HG03558 (cell line): ENCODE measurements around the gene LZTS2.
"Not testable (repeated sequence)": the region's sequence is repeated elsewhere in the genome, so short reads cannot be mapped to it uniquely, and the experiment has no call there.

Source experiments
- ATAC-seq: cut with Tn5 transposase; IDR thresholded peaks from one replicate; pipeline ENCODE4 v1.9.1; 2021; ENCODE audit warnings: moderate number of reproducible peaks; ENCODE audit not compliant: unreplicated experiment; ENCODE audit errors: extremely low read depth

The LZTS2 gene

GRCh38 chr10:101029520-101030295 is 30.1 kb downstream of the LZTS2 start:
- no peak for ATAC-seq

- ATAC-seq: no peak
Measured at GRCh38 chr10:101030496-101031127, 31.0 kb downstream of the LZTS2 start.

GRCh38 chr10:101031128-101031795 is 31.7 kb downstream of the LZTS2 start, which contains the start of the genes PDZD7 and SFXN3:
Gene PDZD7 (minus strand): TSS chr10:101031129. CDS start chr10:101030219, 910 bp downstream.
Gene SFXN3 (plus strand): TSS chr10:101031234. CDS start chr10:101034695, 3,461 bp downstream.
- peak; percentile 49 for ATAC-seq

- ATAC-seq: no peak
Measured at GRCh38 chr10:101031796-101032636, 32.4 kb downstream of the LZTS2 start.

GRCh38 chr10:101032637-101033224 is 33.1 kb downstream of the LZTS2 start:
- ATAC-seq: no peak

- no peak for ATAC-seq
Measured at GRCh38 chr10:101033276-101033675, 33.7 kb downstream of the LZTS2 start.

- ATAC-seq: not testable (repeated sequence)
Measured at GRCh38 chr10:101034404-101034803, 34.8 kb downstream of the LZTS2 start.

- ATAC-seq: no peak
Measured at GRCh38 chr10:101035314-101035713, 35.7 kb downstream of the LZTS2 start.

- no peak for ATAC-seq
Measured at GRCh38 chr10:101035916-101036702, 36.5 kb downstream of the LZTS2 start.

- ATAC-seq: no peak
Measured at GRCh38 chr10:101036726-101037125, 37.1 kb downstream of the LZTS2 start.

- ATAC-seq: no peak
Measured at GRCh38 chr10:101038484-101038883, 38.9 kb downstream of the LZTS2 start.

- no peak for ATAC-seq
Measured at GRCh38 chr10:101040061-101040460, 40.5 kb downstream of the LZTS2 start.

- no peak for ATAC-seq
Measured at GRCh38 chr10:101040851-101041250, 41.2 kb downstream of the LZTS2 start.

GRCh38 chr10:101041252-101041761 is 41.7 kb downstream of the LZTS2 start:
- ATAC-seq: peak; percentile 40

GRCh38 chr10:101042118-101042517 is 42.5 kb downstream of the LZTS2 start:
- ATAC-seq: no peak

- peak; percentile 76 for ATAC-seq
Measured at GRCh38 chr10:101042667-101043362, 43.2 kb downstream of the LZTS2 start.

- no peak for ATAC-seq
Measured at GRCh38 chr10:101043363-101043707, 43.7 kb downstream of the LZTS2 start.

- ATAC-seq: no peak
Measured at GRCh38 chr10:101044117-101044516, 44.5 kb downstream of the LZTS2 start.
